Muscle layer of colon (tissue), 2 donors: Measurements from ENCODE around the gene OTUD5.
A peak's percentile ranks its signal among the peaks of the same experiment; 100 is the strongest.

Experiments
- H3K27ac ChIP-seq: one replicate; pipeline ENCODE4 v1.7.0; 2013; ENCODE audit warnings: low read depth, mild to moderate bottlenecking, low read length, moderate library complexity
- H3K27me3 ChIP-seq, 2 donors: one replicate each; pipeline ENCODE4 v1.7.0; 2013; ENCODE audit warnings: low read length in 2 of 2, mild to moderate bottlenecking in 2 of 2; ENCODE audit not compliant: insufficient read depth in 2 of 2, control insufficient read depth in 1 of 2
- H3K36me3 ChIP-seq: one replicate; pipeline ENCODE4 v1.7.0; 2013; ENCODE audit warnings: mild to moderate bottlenecking, low read length; ENCODE audit not compliant: insufficient read depth
- H3K4me1 ChIP-seq: one replicate; pipeline ENCODE4 v1.7.0; 2013; ENCODE audit warnings: mild to moderate bottlenecking, low read length; ENCODE audit not compliant: insufficient read depth
- H3K4me3 ChIP-seq, 2 donors: one replicate each; pipeline ENCODE4 v1.7.0; 2013; ENCODE audit warnings: low read length in 2 of 2, low read depth in 1 of 2, mild to moderate bottlenecking in 1 of 2, moderate library complexity in 1 of 2
- H3K9ac ChIP-seq: one replicate; pipeline ENCODE4 v1.7.0; 2013; ENCODE audit warnings: low read length
- H3K9me3 ChIP-seq: one replicate; pipeline ENCODE4 v1.7.0; 2013; ENCODE audit warnings: mild to moderate bottlenecking, low read length
- donor health status: abdominal sarcoma.
- donor health status: Adenocarcinoma of cecum.

The OTUD5 gene

GRCh38 chrX:48917139-48918001, 40.0 kb downstream of the OTUD5 start:
- Histone ChIP-seq H3K4me3 (no peak overlapping the region), H3K27ac (no peak overlapping the region), H3K9ac (no peak overlapping the region), H3K9me3 (no peaks in the 10 kb centered on the region), H3K36me3 (no peaks in the 10 kb centered on the region), H3K27me3 (no peaks in the 10 kb centered on the region), H3K4me1 (peaks cover 11% of the 10 kb centered on the region)

DNA sequence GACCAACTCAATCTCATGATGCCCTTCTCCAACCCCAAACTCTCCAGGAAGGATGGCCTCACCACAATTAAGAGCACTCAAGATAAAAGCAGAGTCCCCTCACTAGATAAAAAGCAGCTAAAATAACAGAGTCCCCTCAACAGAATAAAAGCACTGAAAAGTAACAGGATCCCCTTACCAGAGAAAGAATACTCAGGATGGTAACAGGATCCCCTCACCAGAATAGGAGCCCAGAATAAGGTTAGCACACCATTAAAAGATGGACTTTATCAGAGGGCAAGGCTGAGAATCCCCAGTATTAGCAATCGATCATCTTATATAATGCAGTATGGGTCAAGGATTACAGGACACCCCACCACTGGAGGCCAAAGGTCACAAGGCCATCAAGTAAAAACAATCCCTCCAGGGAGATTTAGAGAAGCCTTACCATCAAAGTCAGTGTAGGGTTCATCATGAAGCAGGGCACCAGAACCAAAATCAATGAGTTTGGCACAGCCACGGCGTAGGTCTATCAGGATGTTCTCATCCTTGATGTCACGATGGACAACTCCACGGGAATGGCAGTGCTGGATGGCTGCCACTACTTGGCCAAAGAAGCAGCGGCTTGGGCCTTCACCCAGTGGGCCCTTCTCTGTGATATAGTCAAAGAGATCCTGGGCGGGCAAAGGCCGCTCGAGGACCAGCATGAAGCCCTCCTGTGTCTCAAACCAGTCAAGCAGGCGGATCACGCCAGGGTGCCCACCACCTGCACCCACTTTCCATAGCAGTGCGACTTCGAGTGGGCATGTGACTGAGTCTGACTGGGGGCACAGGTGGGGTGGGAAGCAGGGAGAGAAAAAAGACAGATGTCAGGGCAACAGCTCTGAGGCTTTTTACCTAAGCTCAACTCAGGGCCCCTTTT, 42.6 kb downstream of the OTUD5 start:
- no peak overlapping the region for H3K27ac ChIP-seq
- no peak overlapping the region for H3K4me3 ChIP-seq
- H3K9ac ChIP-seq, result no peak overlapping the region
- H3K36me3 ChIP-seq, result no peaks in the 10 kb centered on the region
- H3K4me1 ChIP-seq, result peaks cover 16% of the 10 kb centered on the region
- no peaks in the 10 kb centered on the region for H3K9me3 ChIP-seq
- H3K27me3 ChIP-seq, result no peaks in the 10 kb centered on the region

DNA sequence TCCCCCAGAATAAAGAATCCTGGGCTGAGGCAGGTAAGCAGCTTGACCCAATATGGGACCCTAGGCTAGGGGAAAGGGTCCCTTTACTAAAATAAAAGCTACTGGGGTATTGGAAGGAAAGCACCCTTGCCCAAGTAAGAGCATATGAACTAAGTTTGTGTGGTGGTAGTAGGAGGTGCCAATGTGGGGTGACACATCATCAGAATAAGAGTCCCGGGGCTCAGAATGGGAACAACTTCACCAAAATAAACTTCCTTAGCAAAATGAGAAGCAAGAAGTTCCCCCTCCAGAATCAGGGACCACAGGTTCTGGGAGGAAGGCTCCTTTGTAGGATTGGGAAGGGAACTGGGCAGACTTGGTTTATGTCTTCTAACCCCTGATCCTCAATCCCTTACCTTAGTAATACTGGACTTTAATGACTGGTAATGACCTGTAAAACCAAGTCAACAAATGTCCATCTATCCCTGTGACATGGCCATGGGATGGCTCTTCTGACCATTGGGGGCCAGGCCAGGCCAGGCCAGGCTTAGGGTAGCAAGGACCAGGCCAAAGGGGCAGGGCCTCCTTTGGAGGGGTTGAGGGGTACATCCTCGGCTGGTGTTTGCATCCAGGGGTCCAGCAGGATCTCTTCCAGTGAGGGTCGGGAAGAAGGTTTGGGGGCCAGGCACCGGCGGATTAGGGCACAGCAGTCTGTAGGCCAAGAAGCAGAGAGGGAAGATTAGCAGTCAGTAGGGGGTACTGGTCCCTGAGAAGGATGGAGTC, 43.6 kb downstream of the OTUD5 start:
- no peaks in the 10 kb centered on the region for H3K36me3 ChIP-seq

DNA sequence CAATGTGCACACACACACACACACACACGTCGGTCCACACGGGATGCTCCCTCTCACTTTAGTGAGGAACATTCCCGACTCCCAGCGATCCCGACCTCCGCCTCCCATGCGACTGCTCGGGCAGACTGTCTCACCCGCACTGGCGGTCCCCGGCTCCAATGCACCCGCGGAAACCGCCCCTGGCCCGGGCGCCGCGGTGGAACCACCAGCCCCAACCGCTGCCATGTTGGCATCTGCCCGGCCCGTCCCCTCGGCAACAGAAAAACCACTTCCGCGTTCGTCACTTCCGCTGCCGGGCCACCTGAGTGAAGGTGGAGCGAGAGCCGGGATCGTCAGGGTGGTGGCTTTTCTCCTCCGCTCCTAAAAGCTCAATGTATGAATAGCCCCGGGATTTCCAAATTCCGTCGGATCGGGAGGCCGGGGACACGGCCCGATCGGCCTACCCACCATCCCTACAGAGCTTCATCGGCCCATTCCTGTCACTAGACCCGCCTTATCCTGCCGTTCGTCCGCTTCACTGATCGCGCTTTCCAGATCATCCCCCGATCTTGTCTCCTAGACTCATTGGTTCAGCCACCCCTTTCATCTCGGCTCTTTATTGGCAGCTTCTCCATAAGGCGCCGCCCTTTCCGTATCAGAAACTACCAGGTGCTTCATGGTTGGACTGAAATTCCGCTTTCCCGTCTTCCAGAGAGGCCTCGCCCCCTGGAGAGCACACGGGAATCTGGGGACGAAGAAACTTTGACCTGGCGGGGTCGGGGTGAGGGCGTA, 45.8 kb downstream of the OTUD5 start, which contains the start of gene SLC35A2:
TSS of gene SLC35A2 (minus strand) at position 235 of the 771 bp plus-strand sequence. CDS start at position 225, 10 bp downstream.
- Histone ChIP-seq H3K27ac (peak within 1 kb of the TSS; percentile 20), H3K36me3 (no peaks in the 10 kb centered on the region), H3K27me3 (no peaks in the 10 kb centered on the region), H3K4me1 (peaks cover 6% of the 10 kb centered on the region), H3K9ac (peak within 1 kb of the TSS; percentile 76), H3K9me3 (no peaks in the 10 kb centered on the region), H3K4me3 (peak within 1 kb of the TSS; percentile 53 to 64)

More for the DNA sequence above, 43.6 kb downstream of the OTUD5 start:
- H3K27me3 ChIP-seq, result no peaks in the 10 kb centered on the region
- no peak overlapping the region for H3K4me3 ChIP-seq
- no peaks in the 10 kb centered on the region for H3K9me3 ChIP-seq
- H3K4me1 ChIP-seq, result peaks cover 10% of the 10 kb centered on the region
- H3K27ac ChIP-seq, result no peak overlapping the region
- no peak overlapping the region for H3K9ac ChIP-seq

DNA sequence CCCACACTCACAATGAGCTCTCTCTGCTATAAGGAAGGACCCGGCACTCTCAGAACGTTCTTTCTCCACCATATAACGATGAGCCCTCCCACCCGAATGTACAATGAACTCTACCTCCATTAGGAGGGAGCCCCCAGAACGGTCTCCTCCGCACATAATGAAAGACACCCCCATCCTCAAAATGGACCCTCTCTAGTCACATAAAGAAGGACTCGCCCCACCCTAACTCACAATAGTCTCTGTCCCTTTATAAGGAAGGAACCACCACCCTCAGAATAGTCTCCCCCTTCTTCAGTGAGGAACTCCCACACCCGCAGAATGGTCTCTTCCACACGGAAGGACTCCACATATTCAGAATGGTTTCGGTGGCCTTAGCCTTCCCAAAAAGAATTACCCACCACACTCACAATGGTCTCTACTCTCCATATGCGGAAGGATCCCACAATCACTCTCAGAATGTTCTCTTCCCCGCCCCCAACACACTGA, 46.4 kb downstream of the OTUD5 start:
- H3K27me3 ChIP-seq, result no peaks in the 10 kb centered on the region
- peak overlapping the region; percentile 20 for H3K27ac ChIP-seq
- H3K9me3 ChIP-seq, result no peaks in the 10 kb centered on the region
- H3K4me1 ChIP-seq, result peaks cover 6% of the 10 kb centered on the region
- peak overlapping the region; percentile 53 to 64 for H3K4me3 ChIP-seq
- H3K9ac ChIP-seq, result peak overlapping the region; percentile 10
- H3K36me3 ChIP-seq, result no peaks in the 10 kb centered on the region

DNA sequence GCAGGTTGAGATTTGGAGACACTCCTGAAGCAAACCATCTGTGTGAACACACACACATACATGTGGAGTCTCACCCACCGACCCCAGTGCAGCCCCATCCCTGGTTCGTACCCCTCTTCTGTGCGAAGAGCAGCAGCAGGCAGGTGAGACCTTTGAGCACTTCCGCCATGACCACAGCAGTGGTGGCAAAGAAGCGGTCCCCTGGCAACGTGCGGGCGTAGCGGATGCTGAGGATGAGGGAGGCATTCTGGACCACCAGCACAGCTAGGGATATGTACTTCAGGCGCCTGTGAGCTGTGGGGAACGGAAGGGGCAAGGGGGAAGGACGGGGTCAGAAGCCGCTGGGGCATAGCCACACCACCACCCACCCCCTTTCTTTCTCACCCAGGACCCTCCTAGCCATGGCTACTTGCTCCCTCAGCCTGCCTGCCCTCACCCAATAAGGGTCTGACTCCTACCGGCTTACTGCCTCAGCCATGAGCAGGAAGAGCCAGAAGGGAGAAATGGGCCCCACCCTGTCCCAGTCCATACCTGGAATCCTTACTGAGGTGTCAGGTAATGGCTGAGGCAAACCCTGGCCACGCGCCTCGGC, 47.6 kb downstream of the OTUD5 start:
- Histone ChIP-seq H3K9me3 (no peaks in the 10 kb centered on the region), H3K27ac (no peak overlapping the region), H3K27me3 (no peaks in the 10 kb centered on the region), H3K9ac (no peak overlapping the region), H3K36me3 (no peaks in the 10 kb centered on the region), H3K4me3 (no peak overlapping the region), H3K4me1 (peaks cover 6% of the 10 kb centered on the region)

GRCh38 chrX:48908600-48908999, 48.8 kb downstream of the OTUD5 start:
- H3K9me3 ChIP-seq, result no peaks in the 10 kb centered on the region
- H3K4me3 ChIP-seq, result no peak overlapping the region
- peaks cover 6% of the 10 kb centered on the region for H3K4me1 ChIP-seq
- H3K27ac ChIP-seq, result no peak overlapping the region
- H3K27me3 ChIP-seq, result no peaks in the 10 kb centered on the region
- H3K36me3 ChIP-seq, result no peaks in the 10 kb centered on the region
- H3K9ac ChIP-seq, result no peak overlapping the region

GRCh38 chrX:48905090-48905790, 52.2 kb downstream of the OTUD5 start:
- no peaks in the 10 kb centered on the region for H3K4me1 ChIP-seq
- H3K27ac ChIP-seq, result no peak overlapping the region
- peaks cover 13% of the 10 kb centered on the region for H3K36me3 ChIP-seq
- no peaks in the 10 kb centered on the region for H3K27me3 ChIP-seq
- H3K9me3 ChIP-seq, result no peaks in the 10 kb centered on the region
- H3K4me3 ChIP-seq, result no peak overlapping the region
- H3K9ac ChIP-seq, result no peak overlapping the region

DNA sequence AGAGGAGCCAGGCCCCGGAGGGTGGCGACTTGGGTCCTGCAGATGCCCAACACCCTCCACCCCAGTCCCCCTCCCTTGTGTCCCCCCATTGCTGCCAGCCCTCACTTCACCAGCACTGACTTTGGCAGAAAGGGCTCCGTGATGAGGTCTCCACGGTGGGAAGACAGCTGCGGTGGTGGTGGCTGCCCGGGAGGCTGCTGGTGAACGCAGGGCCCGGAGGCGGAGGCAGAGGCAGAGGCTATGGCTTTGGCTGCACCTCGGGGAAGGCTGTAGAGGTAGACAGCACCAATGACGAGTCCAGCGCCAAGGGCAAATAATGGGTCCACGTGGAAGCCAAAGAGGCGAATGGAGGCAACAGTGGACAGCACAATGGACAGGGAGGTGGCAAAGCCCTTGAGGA, 52.8 kb downstream of the OTUD5 start:
- H3K27me3 ChIP-seq, result no peaks in the 10 kb centered on the region
- H3K4me3 ChIP-seq, result no peak overlapping the region
- H3K27ac ChIP-seq, result no peak overlapping the region
- no peak overlapping the region for H3K9ac ChIP-seq
- H3K9me3 ChIP-seq, result no peaks in the 10 kb centered on the region
- H3K4me1 ChIP-seq, result no peaks in the 10 kb centered on the region
- H3K36me3 ChIP-seq, result peaks cover 14% of the 10 kb centered on the region

DNA sequence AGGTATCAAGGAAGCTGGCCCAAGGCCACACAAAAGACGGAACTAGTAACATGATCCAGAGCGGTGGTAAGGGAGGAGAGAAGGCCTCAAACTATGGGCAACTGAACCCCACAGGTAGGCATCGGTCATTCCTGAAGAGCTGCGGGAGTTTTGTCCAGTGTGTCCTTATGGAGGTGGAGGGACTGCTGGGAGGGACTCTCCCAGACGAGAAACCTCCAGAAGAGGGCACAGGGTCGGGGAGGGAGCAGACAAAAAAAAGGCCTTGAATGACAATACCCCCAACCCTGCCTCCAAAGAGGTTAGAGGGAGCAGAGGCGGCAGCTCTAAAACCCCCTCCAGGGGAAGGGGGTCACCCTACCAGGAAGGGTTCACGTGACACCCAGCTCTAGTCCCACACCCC, 53.2 kb downstream of the OTUD5 start:
- Histone ChIP-seq H3K4me1 (no peaks in the 10 kb centered on the region), H3K36me3 (peaks cover 16% of the 10 kb centered on the region), H3K9ac (no peak overlapping the region), H3K4me3 (no peak overlapping the region), H3K27ac (no peak overlapping the region), H3K9me3 (no peaks in the 10 kb centered on the region), H3K27me3 (no peaks in the 10 kb centered on the region)
